Choroid plexus epithelial cell (primary cell): ENCODE results near the gene OSBPL2.

ENCODE experiments used
- DNase-seq: peaks from one replicate; pipeline ENCODE4 v3.0.0-alpha.2; 2010; ENCODE audit warnings: low read depth
- H3K4me3 ChIP-seq: 2 replicates; pipeline ENCODE4 v1.5.1; 2011; ENCODE audit warnings: low read depth, mild to moderate bottlenecking, control low read depth, low read length, moderate library complexity
- CTCF ChIP-seq: conservative IDR thresholded peaks from 2 replicates; pipeline ENCODE4 v1.5.1; 2011; ENCODE audit warnings: low read depth, mild to moderate bottlenecking, control low read depth, inconsistent platforms, low read length, moderate library complexity

Gene OSBPL2

DNA sequence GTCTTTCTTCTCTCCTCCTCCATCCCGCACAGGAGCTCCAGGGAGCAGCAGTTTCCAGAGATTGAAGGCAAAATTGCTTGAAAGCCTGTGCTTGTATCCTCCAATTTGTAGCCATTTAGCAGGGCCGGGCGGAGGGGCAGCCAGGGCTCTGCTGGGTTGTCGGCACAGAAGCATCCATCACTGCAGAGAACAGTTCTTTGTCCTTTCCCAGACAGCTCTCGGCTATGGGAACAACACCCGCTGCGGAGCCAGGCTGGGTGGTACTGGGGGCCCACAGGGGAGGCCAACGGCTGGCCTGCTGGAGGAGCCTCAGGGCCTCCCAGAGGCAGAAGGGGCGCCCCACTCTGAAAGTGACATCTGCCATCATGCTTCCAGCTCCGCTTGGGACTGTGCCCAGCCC, 26.0 kb upstream of the OSBPL2 start:
- H3K4me3 ChIP-seq = no peak overlapping the region
- DNase-seq = no peak
- TF ChIP-seq CTCF = no peak

DNA sequence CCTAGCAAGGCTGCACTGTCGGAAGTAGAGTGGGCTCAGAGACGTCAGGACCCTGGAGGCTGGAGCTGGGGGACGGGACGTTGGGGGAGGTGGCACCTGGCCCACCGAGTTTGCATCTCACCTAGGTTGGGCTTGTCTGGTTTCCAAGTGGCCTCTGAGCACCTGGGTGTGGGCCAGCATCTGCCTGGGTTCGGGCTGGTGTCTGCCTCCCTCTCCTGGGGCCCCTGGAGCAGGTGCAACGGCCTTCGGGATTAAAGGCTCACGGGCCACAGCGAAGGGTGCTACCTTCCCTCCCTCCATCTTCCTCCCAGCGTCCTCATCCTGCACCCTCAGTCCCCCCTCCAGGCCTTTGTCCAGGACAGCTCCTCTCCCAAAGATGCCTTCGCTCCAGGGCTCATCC, 24.3 kb upstream of the OSBPL2 start:
- no peak for DNase-seq
- H3K4me3 ChIP-seq = no peak overlapping the region
- TF ChIP-seq CTCF = no peak

DNA sequence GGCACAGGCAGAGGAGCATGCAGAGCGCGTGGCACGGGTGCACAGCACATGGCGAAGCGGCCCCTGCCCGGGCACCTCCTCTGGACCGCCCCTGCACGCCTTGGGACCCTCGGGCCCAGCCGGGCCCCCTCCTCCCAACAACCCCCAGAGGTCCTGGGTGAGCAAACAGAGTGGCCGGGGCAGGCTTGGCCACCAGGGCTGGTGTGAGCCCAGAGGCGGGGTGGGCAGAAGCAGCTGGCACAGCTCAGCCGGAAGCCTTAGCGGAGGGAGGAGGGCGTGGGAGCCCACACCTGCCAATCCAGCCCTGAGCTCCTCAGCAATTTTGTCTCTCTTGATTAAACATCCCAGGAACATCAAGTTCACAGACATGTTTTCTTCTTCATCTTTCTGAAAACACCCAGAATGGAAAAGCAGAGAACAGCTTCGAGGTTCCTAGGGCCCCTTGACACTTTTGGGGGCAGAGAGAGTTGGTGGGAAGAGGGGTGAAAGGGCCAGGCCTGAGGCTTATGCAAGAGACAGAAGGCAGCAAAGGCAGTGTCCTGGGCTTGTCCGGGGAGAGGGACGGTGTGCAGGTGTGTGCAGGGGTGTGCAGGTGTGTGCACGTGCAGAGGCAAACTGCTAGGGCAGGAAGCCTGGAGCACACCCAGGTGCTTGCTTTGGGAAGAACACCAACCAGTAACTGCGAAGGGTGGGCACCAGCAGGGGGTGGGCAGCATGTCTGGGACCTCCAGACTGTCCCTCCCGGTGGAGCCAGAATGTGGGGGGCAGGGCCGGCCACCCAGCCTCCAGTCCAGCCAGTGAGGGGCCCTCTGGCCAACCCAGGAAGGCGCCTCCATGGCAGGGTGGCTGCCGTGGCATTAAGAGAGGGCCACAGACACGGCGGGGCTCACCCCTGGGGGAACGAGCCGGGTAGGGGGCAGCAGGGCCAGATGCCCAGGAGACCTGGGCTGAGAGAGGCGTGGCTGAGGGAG, 23.0 kb upstream of the OSBPL2 start:
- no peak for TF ChIP-seq CTCF

GRCh38 chr20:62215991-62216635, 22.2 kb upstream of the OSBPL2 start:
- no peak for DNase-seq
- no peak overlapping the region for H3K4me3 ChIP-seq
- TF ChIP-seq CTCF = no peak

More for the DNA sequence above, 23.0 kb upstream of the OSBPL2 start:
- no peak overlapping the region for H3K4me3 ChIP-seq
- no peak for DNase-seq

DNA sequence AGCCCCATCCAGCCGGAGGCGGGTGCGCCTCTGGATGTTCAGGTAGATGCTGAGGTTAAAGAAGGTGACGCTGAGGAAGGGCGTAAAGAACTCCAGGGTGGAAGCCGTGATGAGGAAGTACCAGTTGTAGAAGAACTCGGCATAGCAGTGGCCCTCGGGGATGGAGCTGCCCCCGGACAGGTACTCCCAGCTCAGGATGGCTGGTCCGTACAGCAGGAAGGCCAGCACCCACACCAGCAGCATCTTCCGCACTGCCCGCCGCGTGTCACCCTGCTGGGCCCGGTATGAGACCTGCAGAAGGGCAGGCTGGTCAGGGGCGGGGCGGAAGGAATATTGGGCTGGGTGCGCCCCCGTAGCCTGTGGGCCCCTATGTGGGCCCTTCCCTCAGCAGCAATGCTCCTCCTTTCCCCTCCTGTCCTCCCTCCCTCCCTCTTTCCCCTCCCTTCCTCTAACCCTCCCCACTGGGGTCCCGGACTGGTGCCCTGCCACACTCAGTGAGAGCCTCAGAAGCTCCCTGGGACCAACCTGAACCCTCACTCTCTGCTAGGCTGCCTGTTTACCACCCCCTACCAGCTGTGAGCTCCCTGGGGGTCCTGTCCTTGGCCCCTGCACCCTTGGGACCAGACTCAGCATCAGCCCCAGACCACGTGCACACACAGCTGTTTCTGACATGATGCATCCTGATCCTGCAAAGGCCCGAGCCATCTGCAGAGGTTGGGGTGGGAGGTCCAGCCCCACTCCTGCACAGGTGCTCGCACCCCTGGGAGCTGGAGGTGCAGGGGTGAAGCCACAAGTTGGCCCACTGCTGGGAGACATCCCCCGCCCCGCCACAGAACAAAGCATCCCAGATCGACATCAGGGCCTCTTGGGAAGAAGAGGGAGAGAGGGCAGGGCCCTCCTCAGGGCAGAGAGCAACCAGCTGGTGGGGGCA, 21.4 kb upstream of the OSBPL2 start:
- no peak for DNase-seq
- H3K4me3 ChIP-seq = no peak overlapping the region
- no peak for TF ChIP-seq CTCF

GRCh38 chr20:62217913-62218773, 20.2 kb upstream of the OSBPL2 start:
- no peak for DNase-seq
- no peak overlapping the region for H3K4me3 ChIP-seq
- TF ChIP-seq CTCF = no peak
